ENCODE results near the gene NEO1.

The NEO1 gene

GRCh38 chr15:73303636-73304035, 251.4 kb downstream of the NEO1 start:
- Mint-ChIP-seq H3K36me3 (no peaks in the 10 kb centered on the region), H3K4me3 (no peak overlapping the region), H3K27me3 (peaks cover 6 to 14% of the 10 kb centered on the region in 2 donors), H3K27ac (no peak overlapping the region), H3K9me3 (no peaks in the 10 kb centered on the region), H3K4me1 (peaks cover 9 to 18% of the 10 kb centered on the region in 2 donors)
- no peak for DNase-seq
- ATAC-seq (replicated peaks), result no peak

GRCh38 chr15:73305331-73306211, 253.3 kb downstream of the NEO1 start:
- Mint-ChIP-seq H3K4me3 (no peak overlapping the region), H3K27ac (no peak overlapping the region), H3K9me3 (no peaks in the 10 kb centered on the region), H3K4me1 (peaks cover 9 to 19% of the 10 kb centered on the region in 2 donors), H3K36me3 (no peaks in the 10 kb centered on the region), H3K27me3 (peaks cover 8 to 17% of the 10 kb centered on the region in 2 donors)
- ATAC-seq (replicated peaks), result peak; percentile 92 to 94
- peak; percentile 35 for DNase-seq

GRCh38 chr15:73308305-73308704, 256.0 kb downstream of the NEO1 start:
- H3K27me3 Mint-ChIP-seq, result peaks cover 15 to 22% of the 10 kb centered on the region in 2 donors
- no peaks in the 10 kb centered on the region for H3K36me3 Mint-ChIP-seq
- H3K27ac Mint-ChIP-seq, result no peak overlapping the region
- DNase-seq (no peak), ATAC-seq (replicated peaks) (no peak)
- H3K9me3 Mint-ChIP-seq, result no peaks in the 10 kb centered on the region
- H3K4me3 Mint-ChIP-seq, result no peak overlapping the region
- peaks cover 9 to 23% of the 10 kb centered on the region in 2 donors for H3K4me1 Mint-ChIP-seq

GRCh38 chr15:73313861-73314260, 261.6 kb downstream of the NEO1 start:
- no peak overlapping the region for H3K27ac Mint-ChIP-seq
- H3K36me3 Mint-ChIP-seq, result no peaks in the 10 kb centered on the region

GRCh38 chr15:73317651-73318462, 265.6 kb downstream of the NEO1 start:
- Mint-ChIP-seq H3K27me3 (peaks cover 5 to 16% of the 10 kb centered on the region in 2 donors), H3K9me3 (no peaks in the 10 kb centered on the region), H3K4me1 (peaks cover 24 to 34% of the 10 kb centered on the region in 2 donors), H3K4me3 (peak overlapping the region; percentile 55 to 69), H3K27ac (peak overlapping the region; percentile 59), H3K36me3 (no peaks in the 10 kb centered on the region)
- ATAC-seq (replicated peaks) (peak; percentile 36 to 41), DNase-seq (no peak)

More at GRCh38 chr15:73313861-73314260, 261.6 kb downstream of the NEO1 start:
- Mint-ChIP-seq H3K27me3 (peaks cover 6 to 22% of the 10 kb centered on the region in 2 donors), H3K4me1 (peaks cover 14 to 23% of the 10 kb centered on the region in 2 donors), H3K4me3 (no peak overlapping the region), H3K9me3 (no peaks in the 10 kb centered on the region)
- DNase-seq (no peak), ATAC-seq (replicated peaks) (no peak)

- peaks cover 24 to 34% of the 10 kb centered on the region in 2 donors for H3K4me1 Mint-ChIP-seq
- H3K36me3 Mint-ChIP-seq, result no peaks in the 10 kb centered on the region
- peak overlapping the region; percentile 55 to 69 for H3K4me3 Mint-ChIP-seq
- peaks cover 0 to 1% of the 10 kb centered on the region in 2 donors for H3K9me3 Mint-ChIP-seq
- peaks cover 10 to 16% of the 10 kb centered on the region in 2 donors for H3K27me3 Mint-ChIP-seq
- DNase-seq (peak; percentile 83), ATAC-seq (replicated peaks) (peak; percentile 87 to 90)
- peak overlapping the region; percentile 59 for H3K27ac Mint-ChIP-seq
These were observed 266.4 kb downstream of the NEO1 start for GRCh38 chr15:73318463-73319351.

- peaks cover 24 to 34% of the 10 kb centered on the region in 2 donors for H3K4me1 Mint-ChIP-seq
- no peaks in the 10 kb centered on the region for H3K36me3 Mint-ChIP-seq
- no peak overlapping the region for H3K27ac Mint-ChIP-seq
- peak overlapping the region; percentile 0 to 28 for H3K4me3 Mint-ChIP-seq
- ATAC-seq (replicated peaks), result peak in 1 of 2 donors; percentile 4
- peaks cover 10 to 12% of the 10 kb centered on the region in 2 donors for H3K27me3 Mint-ChIP-seq
- DNase-seq, result no peak
- H3K9me3 Mint-ChIP-seq, result peaks cover 0 to 1% of the 10 kb centered on the region in 2 donors
These were observed 267.4 kb downstream of the NEO1 start for GRCh38 chr15:73319460-73320245.

- Mint-ChIP-seq H3K27me3 (peaks cover 10 to 16% of the 10 kb centered on the region in 2 donors), H3K27ac (no peak overlapping the region), H3K4me1 (peaks cover 29 to 42% of the 10 kb centered on the region in 2 donors), H3K9me3 (peaks cover 0 to 1% of the 10 kb centered on the region in 2 donors), H3K36me3 (no peaks in the 10 kb centered on the region), H3K4me3 (no peak overlapping the region)
- DNase-seq (no peak), ATAC-seq (replicated peaks) (no peak)
These were observed 268.4 kb downstream of the NEO1 start for GRCh38 chr15:73320619-73321180.

GRCh38 chr15:73321496-73322450, 269.5 kb downstream of the NEO1 start:
- H3K9me3 Mint-ChIP-seq, result peaks cover 0 to 1% of the 10 kb centered on the region in 2 donors
- ATAC-seq (replicated peaks), result no peak
- no peak overlapping the region for H3K27ac Mint-ChIP-seq
- H3K27me3 Mint-ChIP-seq, result peaks cover 17 to 19% of the 10 kb centered on the region in 2 donors
- DNase-seq, result no peak
- H3K4me1 Mint-ChIP-seq, result peaks cover 33 to 50% of the 10 kb centered on the region in 2 donors
- no peak overlapping the region for H3K4me3 Mint-ChIP-seq
- H3K36me3 Mint-ChIP-seq, result no peaks in the 10 kb centered on the region

- Mint-ChIP-seq H3K9me3 (peaks cover 0 to 1% of the 10 kb centered on the region in 2 donors), H3K4me3 (no peak overlapping the region), H3K27me3 (peaks cover 12 to 19% of the 10 kb centered on the region in 2 donors), H3K4me1 (peaks cover 27 to 44% of the 10 kb centered on the region in 2 donors), H3K36me3 (no peaks in the 10 kb centered on the region), H3K27ac (no peak overlapping the region)
- no peak for DNase-seq
- no peak for ATAC-seq (replicated peaks)
These were observed 270.6 kb downstream of the NEO1 start for GRCh38 chr15:73322665-73323373.

- Mint-ChIP-seq H3K4me3 (no peak overlapping the region), H3K27ac (no peak overlapping the region), H3K27me3 (peaks cover 14 to 19% of the 10 kb centered on the region in 2 donors), H3K9me3 (peaks cover 0 to 1% of the 10 kb centered on the region in 2 donors), H3K4me1 (peaks cover 21 to 39% of the 10 kb centered on the region in 2 donors), H3K36me3 (no peaks in the 10 kb centered on the region)
- DNase-seq (no peak), ATAC-seq (replicated peaks) (no peak)
These were observed 271.2 kb downstream of the NEO1 start for GRCh38 chr15:73323374-73323955.

All from stimulated activated naive B cell treated with anti-CD40 and anti-IgM and Interleukin-4, amounts not matched to agents 10 μg/mL and 1 μg/mL and 100 μg/mL, for 72 hours (primary cell).